COR-L47 (cell line): ENCODE data around the gene CDH8.

ENCODE experiments used
- DNase-seq: peaks from one replicate; lab custom pipeline; 2025; lab: John Stamatoyannopoulos, UW

The CDH8 gene, protein sequence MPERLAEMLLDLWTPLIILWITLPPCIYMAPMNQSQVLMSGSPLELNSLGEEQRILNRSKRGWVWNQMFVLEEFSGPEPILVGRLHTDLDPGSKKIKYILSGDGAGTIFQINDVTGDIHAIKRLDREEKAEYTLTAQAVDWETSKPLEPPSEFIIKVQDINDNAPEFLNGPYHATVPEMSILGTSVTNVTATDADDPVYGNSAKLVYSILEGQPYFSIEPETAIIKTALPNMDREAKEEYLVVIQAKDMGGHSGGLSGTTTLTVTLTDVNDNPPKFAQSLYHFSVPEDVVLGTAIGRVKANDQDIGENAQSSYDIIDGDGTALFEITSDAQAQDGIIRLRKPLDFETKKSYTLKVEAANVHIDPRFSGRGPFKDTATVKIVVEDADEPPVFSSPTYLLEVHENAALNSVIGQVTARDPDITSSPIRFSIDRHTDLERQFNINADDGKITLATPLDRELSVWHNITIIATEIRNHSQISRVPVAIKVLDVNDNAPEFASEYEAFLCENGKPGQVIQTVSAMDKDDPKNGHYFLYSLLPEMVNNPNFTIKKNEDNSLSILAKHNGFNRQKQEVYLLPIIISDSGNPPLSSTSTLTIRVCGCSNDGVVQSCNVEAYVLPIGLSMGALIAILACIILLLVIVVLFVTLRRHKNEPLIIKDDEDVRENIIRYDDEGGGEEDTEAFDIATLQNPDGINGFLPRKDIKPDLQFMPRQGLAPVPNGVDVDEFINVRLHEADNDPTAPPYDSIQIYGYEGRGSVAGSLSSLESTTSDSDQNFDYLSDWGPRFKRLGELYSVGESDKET

DNA sequence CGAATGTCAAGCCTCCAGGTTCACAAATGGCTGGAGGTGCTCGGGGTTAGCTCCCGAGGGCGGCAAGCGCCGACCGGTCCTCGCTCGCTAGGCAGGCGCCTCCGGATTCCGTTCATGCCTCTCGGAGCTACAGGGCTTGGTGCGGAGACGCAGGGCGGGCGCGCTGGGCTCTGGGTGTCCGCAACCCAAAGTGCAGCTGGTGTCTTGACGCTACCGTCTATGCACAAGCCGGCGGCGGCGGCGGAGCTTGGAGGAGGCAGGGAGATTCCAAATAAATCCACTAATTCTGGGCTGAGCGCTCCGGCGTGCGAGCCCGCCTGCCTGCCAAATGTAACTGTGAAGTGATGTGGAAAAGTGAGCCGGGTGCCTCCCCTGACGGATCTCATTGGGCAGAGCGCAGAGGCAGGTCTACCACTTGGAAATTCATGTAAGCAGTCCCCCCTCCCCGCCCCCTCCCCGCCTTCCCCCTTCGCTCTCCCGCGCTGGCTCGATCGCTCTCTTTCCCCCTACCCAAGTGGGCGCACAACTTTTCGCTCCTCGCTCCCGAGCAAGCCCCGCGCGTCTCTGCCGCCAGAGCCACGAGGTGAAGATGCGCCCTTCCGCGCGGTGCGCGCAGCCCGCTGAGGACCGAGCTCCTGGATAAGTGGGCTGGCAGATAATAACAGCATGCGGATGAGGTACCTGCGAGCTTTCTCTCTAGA is at the start of gene CDH8:
CDH8 (minus strand) TSS at position 338 of the 701 bp plus-strand sequence. CDS start 15,035 bp downstream, outside the sequence.
- DNase-seq = peak; percentile 60

DNA sequence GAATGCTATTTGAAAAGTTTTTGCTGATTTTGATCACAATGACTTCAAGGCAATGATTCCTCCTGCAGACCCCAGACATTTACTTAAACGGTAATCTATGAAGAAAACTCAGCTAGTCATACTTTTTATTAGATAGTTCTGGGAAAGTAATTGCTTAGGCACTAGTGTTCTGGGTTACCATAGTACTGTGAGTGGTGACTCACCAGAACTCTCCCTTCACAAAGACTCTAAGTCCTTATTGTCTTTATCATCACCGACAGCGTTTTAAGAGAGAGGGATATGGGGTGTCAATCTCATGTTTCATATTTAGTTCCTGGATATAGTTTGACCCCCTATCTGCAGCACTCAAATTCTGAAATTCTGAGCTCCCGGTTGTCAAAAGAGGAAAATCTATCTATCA is 43.0 kb upstream of the CDH8 start:
- no peak for DNase-seq

DNA sequence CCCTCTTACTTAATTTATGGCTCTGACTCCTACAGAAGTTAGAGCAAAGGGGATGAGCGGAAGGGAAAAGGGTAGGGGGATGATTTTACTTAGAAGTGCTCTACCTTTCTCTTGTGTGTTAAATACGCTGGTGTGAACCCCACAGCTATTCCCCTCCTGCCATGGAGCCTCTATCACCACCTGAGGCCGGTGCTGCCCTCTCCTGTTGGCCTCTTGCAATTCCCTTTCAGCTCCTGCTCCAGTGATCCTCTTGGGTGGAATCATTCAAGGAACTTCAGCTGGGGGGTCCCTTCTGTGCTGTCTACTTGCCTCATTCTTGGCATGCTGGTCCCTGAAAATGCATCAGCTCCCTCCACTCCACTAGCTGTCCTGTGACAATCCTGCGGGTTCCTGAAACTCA is 41.8 kb upstream of the CDH8 start:
- peak; percentile 20 for DNase-seq

- DNase-seq = no peak
These were observed 40.6 kb upstream of the CDH8 start for GRCh38 chr16:62076886-62077285.

DNA sequence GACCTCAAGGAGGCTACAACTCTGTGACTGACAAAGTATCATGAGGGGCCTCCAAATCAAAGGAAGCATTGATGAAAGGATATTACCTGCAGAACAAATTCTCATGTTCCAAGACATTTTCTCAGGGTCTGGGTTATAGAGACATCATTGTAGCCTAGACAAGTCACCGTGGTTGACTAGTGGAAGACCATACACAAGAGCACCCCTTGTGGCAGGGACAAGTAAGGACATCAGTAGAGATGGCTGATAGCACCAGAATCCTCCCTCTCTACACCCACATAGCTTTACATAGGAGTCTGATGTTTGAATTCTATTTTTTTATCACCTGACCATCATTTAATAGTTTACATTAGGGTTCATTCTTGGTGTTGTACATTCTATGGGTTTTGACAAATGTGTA is 32.5 kb upstream of the CDH8 start:
- DNase-seq = no peak

GRCh38 chr16:62067981-62068380 is 31.7 kb upstream of the CDH8 start:
- no peak for DNase-seq

DNA sequence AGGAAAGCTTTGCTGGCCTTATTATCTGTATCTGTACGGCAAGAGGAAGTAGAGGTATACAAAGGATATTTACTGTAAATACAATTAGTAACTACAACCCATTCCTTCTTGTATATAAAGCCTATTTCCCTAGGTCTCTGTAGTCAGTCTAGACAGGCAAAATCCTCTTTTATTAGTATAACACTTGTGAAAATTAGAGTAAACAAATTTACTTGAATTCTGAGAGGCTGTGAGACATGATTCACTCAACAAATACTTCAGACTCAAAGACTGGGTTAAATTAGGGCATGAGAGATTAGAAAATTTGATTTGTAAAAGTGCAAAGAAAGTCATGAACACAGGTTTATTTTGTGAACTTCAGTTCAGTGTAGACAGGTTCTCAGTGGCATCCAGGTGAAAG is 30.9 kb upstream of the CDH8 start:
- no peak for DNase-seq

DNA sequence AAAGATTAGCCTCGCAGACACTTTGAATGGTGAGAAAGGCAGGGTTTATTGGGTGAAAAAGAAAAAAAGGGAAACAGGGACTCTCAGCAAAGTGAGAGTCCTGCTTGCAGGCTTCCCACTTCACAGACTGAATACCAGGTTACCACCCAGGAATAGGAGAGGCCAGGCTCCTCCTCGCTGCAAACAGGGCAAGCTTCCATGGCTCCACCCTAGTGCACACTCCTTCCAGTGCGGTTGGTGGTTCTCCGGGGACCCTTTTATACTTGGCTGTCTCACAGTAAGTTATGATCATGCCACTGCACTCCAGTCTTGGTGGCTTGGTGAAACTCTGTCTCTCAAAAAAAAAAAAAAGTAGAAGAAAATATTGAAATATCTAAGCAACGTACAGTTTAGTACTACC is 30.5 kb upstream of the CDH8 start:
- no peak for DNase-seq

DNA sequence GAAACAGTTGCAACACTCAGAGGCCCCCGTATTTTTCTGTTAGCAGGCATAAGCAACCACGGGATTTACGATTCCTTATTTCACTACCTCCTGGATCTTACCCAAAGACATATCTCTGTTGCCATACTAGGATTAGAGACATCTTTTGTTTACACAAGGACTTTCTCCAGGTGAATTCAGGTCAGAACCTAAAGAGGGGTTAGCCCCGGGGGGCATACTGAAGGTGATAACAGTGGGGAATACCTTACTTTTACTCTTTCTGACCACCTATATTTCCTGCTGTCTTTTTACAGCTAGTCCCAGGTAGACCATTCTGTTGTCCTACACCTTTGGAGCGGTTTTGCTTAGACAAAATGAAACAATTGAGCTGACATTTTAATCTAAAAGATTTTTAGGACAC is 27.9 kb upstream of the CDH8 start:
- DNase-seq = no peak

- DNase-seq = no peak
These were observed 23.9 kb upstream of the CDH8 start for GRCh38 chr16:62060089-62060488.

- no peak for DNase-seq
These were observed 23.3 kb upstream of the CDH8 start for GRCh38 chr16:62059527-62059926.

DNA sequence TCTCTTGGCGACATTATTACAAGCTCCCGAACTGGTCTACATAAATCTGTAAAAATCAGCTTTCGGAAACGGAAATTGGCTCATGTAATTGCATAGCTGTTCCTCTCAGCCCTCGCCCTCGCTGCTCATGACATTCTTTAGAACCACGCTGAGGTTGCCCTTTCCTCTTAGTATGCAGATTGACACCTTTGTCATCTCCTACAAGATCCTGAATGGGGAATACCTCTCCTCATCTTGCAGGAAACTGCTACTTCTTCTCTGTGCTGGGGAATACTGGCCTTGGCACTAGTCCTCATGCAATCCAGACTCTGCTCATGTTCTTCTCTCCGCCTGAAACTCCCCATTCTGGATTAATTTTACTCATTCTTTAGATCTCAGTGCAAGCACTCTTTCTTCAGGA is 22.2 kb upstream of the CDH8 start:
- DNase-seq = no peak

- no peak for DNase-seq
These were observed 15.7 kb upstream of the CDH8 start for GRCh38 chr16:62051942-62052341.

- DNase-seq = no peak
These were observed 14.6 kb upstream of the CDH8 start for GRCh38 chr16:62050793-62051192.

DNA sequence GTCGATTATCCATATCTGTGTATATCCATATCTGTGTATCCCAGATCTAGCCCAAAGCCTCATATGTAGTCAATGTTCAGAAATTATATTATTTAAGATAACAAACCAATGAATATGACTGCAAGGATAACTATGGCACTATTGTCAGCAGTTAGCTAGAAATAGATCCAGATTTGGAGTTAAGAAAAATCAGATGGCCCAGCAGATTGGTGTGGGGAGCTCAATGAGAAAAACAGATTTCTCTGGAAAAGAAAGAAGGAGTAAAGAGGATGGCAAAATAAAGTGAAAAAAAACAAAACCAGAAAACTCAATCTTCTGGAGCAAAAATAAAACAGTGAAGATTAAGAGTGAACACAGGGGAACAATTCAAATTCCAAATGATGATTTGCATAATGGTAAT is 10.6 kb upstream of the CDH8 start:
- no peak for DNase-seq

GRCh38 chr16:62041401-62041800 is 5.2 kb upstream of the CDH8 start:
- peak; percentile 70 for DNase-seq

- DNase-seq = no peak
These were observed 2.4 kb upstream of the CDH8 start for GRCh38 chr16:62038646-62039045.

GRCh38 chr16:62038225-62038624 is 2.0 kb upstream of the CDH8 start:
- DNase-seq = no peak

- DNase-seq = no peak
These were observed 531 bp upstream of the CDH8 start for GRCh38 chr16:62036802-62037135.

GRCh38 chr16:62035115-62036092 is 834 bp downstream of the CDH8 start:
- DNase-seq = peak; percentile 28

DNA sequence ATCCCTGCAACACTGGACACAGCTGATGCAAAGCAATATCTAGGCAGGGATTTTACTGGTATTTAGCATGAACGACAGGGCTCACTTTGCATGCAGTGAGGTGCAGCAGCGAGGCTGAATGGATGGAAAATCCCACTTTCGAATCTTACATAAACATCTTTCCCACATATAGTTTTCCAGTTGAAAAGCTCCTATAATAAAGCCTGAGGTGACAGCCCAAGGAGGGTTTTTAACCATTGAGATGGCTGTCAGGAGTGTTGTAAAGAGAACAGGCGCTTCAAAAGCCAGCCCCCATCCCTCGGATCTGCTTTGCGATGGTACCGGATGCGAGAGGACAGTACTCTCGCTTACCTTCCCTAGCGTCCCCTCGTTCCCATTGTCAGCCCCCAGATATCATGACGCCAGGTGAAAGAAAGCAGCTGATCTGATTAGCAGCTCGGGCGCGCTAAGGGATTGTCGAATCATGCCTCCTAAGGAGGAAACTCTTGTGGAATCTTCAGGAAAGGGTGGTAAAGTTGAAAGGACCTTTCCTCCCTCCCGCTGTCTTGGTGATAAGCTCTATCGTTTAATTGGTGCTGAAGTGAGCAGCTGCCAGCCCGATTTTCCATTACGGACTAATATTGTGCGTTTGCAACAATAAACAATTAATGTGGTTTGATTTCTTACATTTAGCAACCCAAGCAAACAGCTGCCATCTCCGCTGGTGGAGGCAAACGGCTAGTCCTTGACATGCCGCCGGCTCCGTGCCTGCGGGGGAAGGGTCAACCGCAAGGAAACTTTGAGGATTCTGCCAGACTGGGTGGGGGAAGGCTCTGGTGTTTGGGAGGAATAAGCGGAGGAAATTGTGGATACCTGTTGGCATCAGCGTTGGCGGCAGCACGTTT is 1.8 kb downstream of the CDH8 start:
- DNase-seq = no peak
